ENCODE results near the gene NFIC. TPM values are rescaled to one million over a fixed set of nuclear protein-coding genes. Genes with fewer than 3 reads are reported as not detected.
A peak's percentile ranks its signal among the peaks of the same experiment; 100 is the strongest.

Gene NFIC
- total and polyA plus RNA-seq, 2 of the 4 experiments (the other 2 are of a cell fraction), result 21.9 to 32.1 TPM

GRCh38 chr19:3513229-3514140, 147.1 kb downstream of the NFIC start:
- Histone ChIP-seq H2AK5ac (ENCODE audit: low read depth, low read length) (peak overlapping the region; percentile 62; the same call in 1 of the 2 replicates), H2BK20ac (ENCODE audit: low read depth, low read length) (no peak overlapping the region), H4K5ac (ENCODE audit: low read depth, low read length) (no peak overlapping the region), H3K27ac (ENCODE audit: insufficient read depth, low read length) (no peak overlapping the region), H3K4ac (ENCODE audit: low read depth, low read length) (no peak overlapping the region), H3K4me3 (ENCODE audit: insufficient read depth, low read depth, low read length) (no peak overlapping the region), H3K56ac (ENCODE audit: extremely low read depth, insufficient read depth, low read length) (no peak overlapping the region), H3K27me3 (ENCODE audit: control insufficient read depth, insufficient read depth, low read length) (no peaks in the 10 kb centered on the region), H3K36me3 (ENCODE audit: control insufficient read depth, insufficient read depth, low read length) (peaks cover 13% of the 10 kb centered on the region), H3K79me1 (ENCODE audit: low read depth in 1 of 2, low read length in 2 of 2) (peaks cover 6 to 95% of the 10 kb centered on the region in 2 experiments), H2BK5ac (ENCODE audit: low read depth, low read length, poor library complexity, severe bottlenecking) (no peak overlapping the region), H4K20me1 (ENCODE audit: insufficient read depth, low read length) (peaks cover 99% of the 10 kb centered on the region), H3K4me2 (ENCODE audit: low read depth, low read length) (no peak overlapping the region), H3K4me1 (ENCODE audit: control insufficient read depth, insufficient read depth, low read length) (peaks cover 24% of the 10 kb centered on the region), H3K14ac (replicated peaks; ENCODE audit: low read depth, low read length) (no peak overlapping the region; the same call in 1 of the 2 replicates), H4K8ac (ENCODE audit: low read depth in 2 of 2, low read length in 2 of 2) (no peak overlapping the region), H2AK9ac (replicated peaks; ENCODE audit: low read depth, low read length, poor library complexity) (peak overlapping the region; percentile 24), H3K9me3 (ENCODE audit: control insufficient read depth, insufficient read depth, low read length) (no peaks in the 10 kb centered on the region), H2BK120ac (ENCODE audit: low read depth, low read length) (no peak overlapping the region), H3K9me1 (ENCODE audit: insufficient read depth, low read length) (peaks cover 27% of the 10 kb centered on the region), H4K91ac (ENCODE audit: insufficient read depth, low read depth, low read length) (0 out of 2 replicates have a peak overlapping the region, but pooled peaks have one; percentile 21), H3K23ac (ENCODE audit: low read depth, low read length) (no peak overlapping the region), H2AFZ (replicated peaks; ENCODE audit: low read length, poor library complexity) (no peak overlapping the region), H3K18ac (ENCODE audit: low read depth, low read length) (no peak overlapping the region), H2BK15ac (ENCODE audit: low read depth, low read length) (no peak overlapping the region), H3K9ac (ENCODE audit: low read depth, low read length) (no peak overlapping the region)
- in situ Hi-C loops (cut with MboI; ENCODE audit: low sequenced_read_pairs) (no loop called here), dilution Hi-C loops (cut with HindIII; ENCODE audit: low sequenced_read_pairs, unreplicated experiment) (no loop called here), intact Hi-C loops (cut with micrococcal nuclease) (no loop called here)
- DNase-seq (peak; percentile 25), ATAC-seq (ENCODE audit: low read depth) (no peak)
- TF ChIP-seq RCOR1 (IDR thresholded peaks at IDR 0.05; ENCODE audit: insufficient replicate concordance, low read length) (no peak), CHD1 (IDR thresholded peaks at IDR 0.05; ENCODE audit: low read depth, low read length) (no peak), FOS (IDR thresholded peaks at IDR 0.05; ENCODE audit: low read depth, low read length) (0 out of 2 replicates have a peak, but pooled peaks have one; percentile 39), CEBPB (IDR thresholded peaks at IDR 0.05; ENCODE audit: low read depth, low read length) (no peak)
- no TSS peak for BruUV-seq (replicated peaks)
- WGBS, 2 experiments (ENCODE audit: extremely low coverage in 2 of 2, insufficient read length in 1 of 2), result 73% methylated on average over 10 of the region's 23 CpGs; no CpG with 5 or more reads in 1 of the 2 experiments
- ChIA-PET CTCF (no interaction called here), POLR2A (ENCODE audit: unreplicated experiment) (no interaction called here)
